HG02623 (cell line): ENCODE results near the gene ERICH4.
"Not testable (repeated sequence)": the region's sequence is repeated elsewhere in the genome, so short reads cannot be mapped to it uniquely, and the experiment has no call there.

ENCODE experiments used
- ATAC-seq: cut with Tn5 transposase; IDR thresholded peaks from one replicate; pipeline ENCODE4 v1.9.1; 2021; ENCODE audit warnings: moderate library complexity; ENCODE audit not compliant: unreplicated experiment

ERICH4 gene

GRCh38 chr19:41433171-41433570 is 9.8 kb upstream of the ERICH4 start:
- no peak for ATAC-seq

DNA sequence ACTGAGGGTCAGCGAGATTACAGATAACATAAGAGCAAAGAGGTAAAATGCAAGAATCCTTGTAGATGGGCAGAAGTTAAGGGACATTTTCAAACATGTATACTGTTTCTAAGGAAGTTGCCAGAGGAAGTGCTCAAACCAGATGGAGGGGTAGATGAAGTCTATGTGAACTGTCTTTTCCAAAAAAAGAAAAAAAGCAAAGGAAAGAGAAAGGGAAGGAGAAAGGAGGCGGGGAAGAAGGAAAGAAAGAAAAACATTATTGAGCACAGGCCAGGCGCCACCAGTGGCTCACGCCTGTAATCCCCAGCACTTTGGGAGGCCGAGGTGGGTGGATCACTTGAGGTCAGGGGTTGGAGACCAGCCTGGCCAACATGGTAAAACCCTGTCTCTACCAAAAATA is 8.5 kb upstream of the ERICH4 start:
- no peak for ATAC-seq

GRCh38 chr19:41435376-41435775 is 7.6 kb upstream of the ERICH4 start:
- not testable (repeated sequence) for ATAC-seq

DNA sequence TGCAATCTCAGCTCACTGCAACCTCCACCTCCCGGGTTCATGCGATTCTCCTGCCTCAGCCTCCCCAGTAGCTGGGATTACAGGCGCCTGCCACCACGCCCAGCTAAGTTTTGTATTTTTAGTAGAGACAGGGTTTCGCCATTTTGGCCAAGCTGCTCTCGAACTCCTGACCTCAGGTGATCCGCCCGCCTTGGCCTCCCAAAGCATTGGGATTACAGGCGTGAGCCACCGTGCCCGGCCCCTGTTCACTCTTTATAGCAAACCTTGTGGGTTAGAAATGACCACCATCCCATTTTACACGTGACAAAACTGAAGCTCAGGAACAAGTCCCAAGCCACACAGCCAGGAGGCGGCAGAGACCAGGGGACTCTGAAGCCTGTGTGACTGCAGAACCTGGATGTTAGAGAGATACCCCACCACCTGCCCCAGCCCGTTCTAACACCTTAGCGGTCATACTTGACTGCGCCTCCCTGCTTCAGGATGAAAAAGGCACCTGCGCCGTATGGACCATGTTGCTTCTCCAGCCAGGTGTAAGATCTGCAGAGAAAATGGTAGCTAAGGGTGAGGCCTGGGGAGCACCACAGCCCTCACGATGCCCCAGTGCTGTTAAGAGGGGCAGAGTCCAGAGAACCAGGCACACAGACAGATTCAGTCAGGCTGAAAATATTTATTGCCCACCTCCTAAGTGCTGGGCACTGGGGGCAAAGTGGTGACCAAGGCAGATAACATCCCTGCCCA is 6.9 kb upstream of the ERICH4 start:
- no peak for ATAC-seq

DNA sequence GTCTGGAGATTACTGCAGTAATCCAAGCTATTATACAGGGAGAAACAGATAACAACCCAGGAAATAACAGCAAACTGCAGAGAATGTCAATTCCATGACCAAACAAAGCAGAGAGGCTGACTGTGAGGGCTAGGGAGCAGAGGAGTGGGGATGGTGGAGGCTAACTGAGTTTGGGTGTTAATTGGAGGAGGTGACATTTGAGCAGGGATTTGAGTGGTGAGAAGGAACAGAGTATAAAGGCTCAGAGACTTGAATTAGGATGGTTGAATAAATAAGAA is 6.3 kb upstream of the ERICH4 start:
- ATAC-seq: no peak

DNA sequence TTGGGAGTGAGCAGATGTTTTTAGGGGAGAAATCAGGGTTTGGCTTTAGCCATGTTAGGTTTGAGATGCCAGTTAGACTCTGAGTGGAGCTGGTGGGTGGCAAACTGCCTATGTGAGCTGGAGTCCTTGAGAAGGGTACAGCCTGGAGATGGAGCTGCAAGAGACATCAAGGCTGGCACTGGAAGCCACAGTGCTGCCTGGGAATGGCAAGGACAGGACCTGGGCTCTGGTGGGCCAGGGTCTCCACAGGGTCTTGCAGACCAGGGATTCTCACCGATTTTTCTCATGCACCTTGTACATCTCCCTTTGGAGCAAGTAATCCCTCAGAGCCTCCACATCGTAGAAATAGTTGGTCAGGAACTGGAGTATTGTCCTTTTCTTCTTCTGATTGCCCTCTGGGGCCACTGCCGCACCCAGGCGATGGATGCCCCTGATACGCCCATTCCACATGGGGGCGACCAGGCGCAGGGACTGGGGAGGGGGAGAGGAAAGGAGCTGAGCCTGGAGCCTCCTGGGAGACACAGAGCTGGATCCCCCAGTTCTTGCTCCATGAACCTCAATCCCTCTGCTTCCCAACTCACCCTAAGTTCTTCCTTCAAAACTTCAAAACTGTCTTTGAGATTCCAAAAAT is 4.9 kb upstream of the ERICH4 start:
- no peak for ATAC-seq

DNA sequence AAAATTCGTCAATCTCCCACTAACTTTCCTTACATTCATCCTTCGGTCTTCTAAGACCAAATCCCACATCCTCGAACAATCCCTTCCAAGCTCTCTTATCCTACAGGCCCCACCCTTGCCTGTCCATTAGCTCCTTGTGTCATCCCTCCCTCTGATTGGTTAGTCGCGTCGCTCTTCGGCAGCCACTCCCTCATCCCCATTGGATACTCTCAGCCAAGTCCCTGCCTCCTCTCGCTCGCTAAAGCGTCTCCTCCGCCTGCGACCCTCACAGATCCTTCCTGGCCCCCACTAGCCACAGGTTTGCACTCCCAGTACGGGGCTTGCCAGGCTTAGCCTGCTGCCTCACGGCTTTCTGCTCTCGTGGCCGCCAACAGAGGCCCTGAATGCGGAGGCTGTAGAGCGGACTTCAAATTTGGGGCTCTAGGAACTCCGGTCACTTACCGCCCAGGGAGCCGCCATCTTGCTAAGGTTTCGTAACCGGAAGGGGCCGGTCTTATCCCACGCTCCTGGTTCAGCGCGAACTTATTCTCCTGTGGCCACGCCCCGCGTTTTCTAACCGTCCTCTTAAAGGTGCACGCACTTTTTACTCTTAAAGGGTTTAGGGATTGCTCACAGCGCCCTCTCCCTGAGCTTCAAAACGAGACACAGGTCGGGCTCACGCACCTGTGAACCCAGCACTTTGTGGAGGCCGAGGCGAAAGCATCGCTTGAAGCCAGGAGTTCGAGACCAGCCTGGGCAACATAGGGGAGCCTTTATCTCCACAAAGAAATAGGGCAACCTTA is 3.3 kb upstream of the ERICH4 start, which contains the start of gene DMAC2:
TSS of gene DMAC2 (minus strand) at position 472 of the 782 bp plus-strand sequence. CDS start at position 459, 13 bp downstream.
- peak; percentile 88 for ATAC-seq

GRCh38 chr19:41441321-41441945 is 1.5 kb upstream of the ERICH4 start:
- ATAC-seq: no peak

- ATAC-seq: no peak
Measured at GRCh38 chr19:41443813-41444455, 978 bp downstream of the ERICH4 start.

- ATAC-seq: no peak
Measured at GRCh38 chr19:41445575-41445974, 2.6 kb downstream of the ERICH4 start.

DNA sequence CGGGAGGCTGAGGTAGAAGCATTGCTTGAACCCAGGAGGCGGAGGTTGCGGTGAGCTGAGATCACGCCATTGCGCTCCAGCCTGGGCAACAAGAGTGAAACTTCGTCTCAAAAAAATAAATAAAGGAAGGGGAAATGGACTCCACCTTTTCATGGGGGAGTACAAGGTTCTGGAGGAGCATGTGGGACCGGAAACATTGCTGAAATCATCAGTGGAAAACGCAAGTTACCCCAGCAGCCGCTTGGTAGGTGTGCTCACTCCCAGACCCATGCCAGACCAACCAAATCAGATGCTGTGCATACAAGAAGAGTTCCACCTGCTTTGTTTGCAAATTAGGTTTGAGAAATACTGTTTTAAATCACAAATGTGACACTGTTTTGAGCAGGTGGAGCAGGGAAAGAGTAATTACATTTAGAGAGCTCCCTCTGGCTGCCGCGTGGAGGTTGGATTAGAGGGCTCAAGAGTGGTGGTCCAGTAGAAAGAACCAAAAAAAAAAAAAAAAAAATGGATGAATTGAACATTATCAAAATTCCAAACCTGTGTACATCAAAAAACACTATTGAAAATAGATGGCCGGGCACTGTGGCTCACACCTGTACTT is 4.9 kb downstream of the ERICH4 start:
- no peak for ATAC-seq

DNA sequence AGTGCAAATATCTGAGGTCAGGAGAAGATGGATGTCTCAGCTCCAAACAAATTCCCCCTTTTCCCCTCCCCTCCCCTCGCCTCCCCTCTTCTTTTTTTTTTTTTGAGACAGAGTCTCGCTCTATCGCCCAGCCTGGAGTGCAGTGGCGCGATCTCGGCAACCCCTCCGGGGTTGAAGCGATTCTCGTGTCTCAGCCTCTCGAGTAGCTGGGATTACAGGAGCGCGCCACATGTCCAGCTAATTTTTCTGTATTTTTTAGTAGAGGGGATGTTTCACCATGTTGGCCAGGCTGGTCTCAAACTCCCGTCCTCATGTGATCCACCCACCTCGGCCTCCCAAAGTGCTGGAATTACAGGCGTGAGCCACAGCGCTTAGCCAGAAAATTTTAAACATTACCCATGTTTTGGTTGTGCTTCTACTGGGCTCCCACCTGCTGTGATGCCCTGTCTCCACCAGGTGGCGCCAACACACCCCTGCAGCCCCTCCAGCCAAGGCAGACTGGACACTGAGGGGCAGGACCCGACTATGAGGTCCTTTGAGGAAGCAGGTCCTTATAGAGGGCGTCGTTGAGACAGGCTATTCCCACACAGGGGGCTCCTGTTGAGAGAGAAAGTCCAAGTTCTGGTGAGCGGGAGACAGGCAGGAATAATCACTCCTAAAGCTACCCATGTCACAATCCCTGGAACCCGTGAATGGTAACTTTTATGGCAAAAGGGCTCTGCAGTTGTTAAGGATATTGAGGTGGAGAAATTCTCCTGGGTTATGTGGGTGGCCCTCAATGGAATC is 6.3 kb downstream of the ERICH4 start:
- ATAC-seq: no peak

DNA sequence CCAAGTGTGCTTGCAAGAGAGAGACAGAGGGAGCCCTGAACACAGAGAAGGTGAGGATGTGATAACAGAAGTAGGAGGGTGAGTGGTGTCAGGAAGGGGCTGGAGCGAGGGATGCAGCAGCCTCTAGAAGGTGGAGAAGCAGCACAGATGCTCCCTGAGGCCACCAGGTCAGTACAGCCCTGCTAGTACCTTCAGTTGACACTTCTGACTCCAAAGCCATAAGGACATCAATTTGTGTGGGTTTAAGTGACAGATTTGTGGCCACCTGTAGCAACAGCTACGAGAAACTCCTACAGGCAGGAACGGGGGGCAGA is 6.9 kb downstream of the ERICH4 start:
- no peak for ATAC-seq

DNA sequence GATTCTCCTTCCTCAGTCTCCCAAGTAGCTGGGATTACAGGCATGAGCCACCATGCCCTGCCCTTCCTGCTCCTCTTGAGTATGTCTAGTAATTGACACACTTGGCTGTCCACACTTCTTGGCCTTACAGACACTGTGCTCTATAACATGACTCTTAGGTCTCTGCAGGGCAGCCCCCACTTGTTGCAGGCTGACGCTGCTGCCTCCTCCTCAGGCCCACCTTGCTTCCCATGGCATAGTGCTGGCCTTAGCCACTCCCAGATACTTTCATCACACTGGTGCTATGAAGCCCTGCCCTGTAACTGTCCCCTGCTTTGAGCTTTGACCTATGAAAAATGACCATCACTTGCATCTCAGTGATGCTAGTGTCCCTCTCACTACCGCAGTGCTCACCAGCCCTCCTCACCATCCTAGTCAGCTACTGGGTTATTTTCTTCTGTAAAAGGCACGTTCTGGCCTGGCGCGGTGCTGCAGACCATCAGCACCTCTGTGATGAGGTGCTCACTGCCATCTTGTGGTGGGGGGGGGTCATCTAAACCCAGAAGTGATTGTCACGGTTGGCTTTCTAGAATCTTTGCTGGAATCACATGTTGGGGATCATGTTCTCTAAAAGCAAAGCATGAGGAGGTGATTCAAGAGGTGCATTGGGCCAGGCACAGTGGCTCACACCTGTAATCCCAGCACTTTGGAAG is 9.8 kb downstream of the ERICH4 start:
- no peak for ATAC-seq

DNA sequence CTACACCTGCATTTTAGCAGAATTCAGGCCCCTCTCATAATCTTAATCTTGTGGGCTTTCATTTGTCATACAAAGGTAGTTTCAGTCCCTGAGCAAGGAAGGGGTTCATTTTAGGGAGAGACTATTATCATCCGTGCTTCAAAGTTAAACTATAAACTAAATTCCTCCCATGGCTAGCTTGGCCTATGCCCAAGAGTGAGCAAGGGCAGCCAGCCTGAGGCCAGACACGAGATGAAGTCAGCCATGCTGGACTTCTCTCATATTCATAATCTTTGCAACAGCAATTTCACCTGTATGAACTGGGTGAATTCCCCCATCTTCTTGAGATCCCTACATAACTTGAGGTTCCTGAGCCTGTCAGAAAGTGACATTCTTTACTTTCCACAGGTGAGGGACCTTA is 13.0 kb downstream of the ERICH4 start:
- ATAC-seq: no peak

GRCh38 chr19:41456342-41456918 is 13.5 kb downstream of the ERICH4 start:
- no peak for ATAC-seq

GRCh38 chr19:41457241-41457640 is 14.3 kb downstream of the ERICH4 start:
- ATAC-seq: peak; percentile 55

DNA sequence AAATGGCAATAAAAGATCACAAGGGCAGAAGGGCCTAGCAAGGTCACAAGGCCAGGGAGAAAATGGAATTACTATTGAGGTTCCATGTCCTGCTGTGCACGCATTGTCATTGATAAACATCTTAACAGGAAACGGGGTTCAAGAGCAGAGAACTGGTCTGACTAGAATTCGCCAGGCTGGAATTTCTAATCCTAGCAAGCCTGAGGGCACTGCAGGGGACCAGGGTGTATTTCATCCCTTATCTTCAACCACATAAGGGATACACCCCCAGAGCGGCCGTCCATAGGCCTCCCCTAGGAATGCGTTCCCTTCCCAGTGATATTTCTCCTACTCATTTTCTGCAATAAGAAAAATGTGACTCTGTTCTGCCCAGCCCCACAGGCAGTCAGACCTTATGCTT is 19.5 kb downstream of the ERICH4 start:
- no peak for ATAC-seq
